Mucosa of rectum (tissue), 2 donors: Measurements from ENCODE around the gene SORCS3.

ENCODE experiments used
- H3K27ac ChIP-seq, 2 donors: one replicate each; pipeline ENCODE4 v1.7.0; 2013; ENCODE audit warnings: inconsistent platforms in 2 of 2, low read depth in 2 of 2, low read length in 2 of 2
- H3K27me3 ChIP-seq, 2 donors: one replicate each; pipeline ENCODE4 v1.7.0; 2013; ENCODE audit warnings: low read length in 2 of 2; ENCODE audit not compliant: control insufficient read depth in 2 of 2, insufficient read depth in 2 of 2
- H3K36me3 ChIP-seq, 2 donors: one replicate each; pipeline ENCODE4 v1.7.0; 2013; ENCODE audit warnings: low read length in 2 of 2; ENCODE audit not compliant: control insufficient read depth in 2 of 2, insufficient read depth in 2 of 2
- H3K4me1 ChIP-seq, 2 donors: one replicate each; pipeline ENCODE4 v1.7.0; 2013; ENCODE audit warnings: low read length in 2 of 2, mild to moderate bottlenecking in 1 of 2; ENCODE audit not compliant: control insufficient read depth in 2 of 2, insufficient read depth in 2 of 2
- H3K4me3 ChIP-seq, 2 donors: one replicate each; pipeline ENCODE4 v1.7.0; 2013; ENCODE audit warnings: low read length in 2 of 2
- H3K9ac ChIP-seq, 2 donors: one replicate each; pipeline ENCODE4 v1.7.0; 2013; ENCODE audit warnings: low read length in 2 of 2, low read depth in 1 of 2, mild to moderate bottlenecking in 1 of 2
- H3K9me3 ChIP-seq, 2 donors: one replicate each; pipeline ENCODE4 v1.7.0; 2013; ENCODE audit warnings: low read length in 2 of 2; ENCODE audit not compliant: control insufficient read depth in 2 of 2
- donor health status: healthy.
- donor health status: Normal muscosa, but diverticular disease.

The SORCS3 gene

GRCh38 chr10:105145711-105146110, 504.6 kb downstream of the SORCS3 start:
- H3K27ac ChIP-seq = no peak overlapping the region
- no peak overlapping the region for H3K4me3 ChIP-seq
- H3K9ac ChIP-seq = no peak overlapping the region
- no peaks in the 10 kb centered on the region for H3K36me3 ChIP-seq
- no peaks in the 10 kb centered on the region for H3K27me3 ChIP-seq
- H3K9me3 ChIP-seq = no peaks in the 10 kb centered on the region
- no peaks in the 10 kb centered on the region for H3K4me1 ChIP-seq

GRCh38 chr10:105146436-105146835, 505.3 kb downstream of the SORCS3 start:
- Histone ChIP-seq H3K27me3 (no peaks in the 10 kb centered on the region), H3K36me3 (no peaks in the 10 kb centered on the region), H3K4me1 (no peaks in the 10 kb centered on the region), H3K9ac (no peak overlapping the region), H3K9me3 (no peaks in the 10 kb centered on the region), H3K4me3 (no peak overlapping the region), H3K27ac (no peak overlapping the region)

- no peaks in the 10 kb centered on the region for H3K27me3 ChIP-seq
- no peaks in the 10 kb centered on the region for H3K36me3 ChIP-seq
- H3K9me3 ChIP-seq = no peaks in the 10 kb centered on the region
- H3K9ac ChIP-seq = no peak overlapping the region
- no peak overlapping the region for H3K27ac ChIP-seq
- H3K4me3 ChIP-seq = no peak overlapping the region
- H3K4me1 ChIP-seq = no peaks in the 10 kb centered on the region
Observed at GRCh38 chr10:105148456-105148855, 507.4 kb downstream of the SORCS3 start.

- no peak overlapping the region for H3K9ac ChIP-seq
- no peaks in the 10 kb centered on the region for H3K4me1 ChIP-seq
- no peak overlapping the region for H3K27ac ChIP-seq
- H3K4me3 ChIP-seq = no peak overlapping the region
- no peaks in the 10 kb centered on the region for H3K36me3 ChIP-seq
- H3K9me3 ChIP-seq = no peaks in the 10 kb centered on the region
- no peaks in the 10 kb centered on the region for H3K27me3 ChIP-seq
Observed at GRCh38 chr10:105148921-105149320, 507.8 kb downstream of the SORCS3 start.

GRCh38 chr10:105149371-105149891, 508.3 kb downstream of the SORCS3 start:
- Histone ChIP-seq H3K27me3 (no peaks in the 10 kb centered on the region), H3K9me3 (no peaks in the 10 kb centered on the region), H3K4me3 (no peak overlapping the region), H3K36me3 (no peaks in the 10 kb centered on the region), H3K9ac (no peak overlapping the region), H3K27ac (no peak overlapping the region), H3K4me1 (no peaks in the 10 kb centered on the region)

- no peaks in the 10 kb centered on the region for H3K9me3 ChIP-seq
- no peaks in the 10 kb centered on the region for H3K27me3 ChIP-seq
- H3K27ac ChIP-seq = no peak overlapping the region
- H3K36me3 ChIP-seq = no peaks in the 10 kb centered on the region
- H3K4me3 ChIP-seq = no peak overlapping the region
- H3K9ac ChIP-seq = no peak overlapping the region
- H3K4me1 ChIP-seq = no peaks in the 10 kb centered on the region
Observed at GRCh38 chr10:105150259-105150880, 509.3 kb downstream of the SORCS3 start.

- no peaks in the 10 kb centered on the region for H3K9me3 ChIP-seq
Observed at GRCh38 chr10:105154736-105155135, 513.6 kb downstream of the SORCS3 start.

GRCh38 chr10:105159268-105159667, 518.2 kb downstream of the SORCS3 start:
- no peaks in the 10 kb centered on the region for H3K27me3 ChIP-seq
- H3K9ac ChIP-seq = no peak overlapping the region
- H3K4me3 ChIP-seq = no peak overlapping the region
- no peaks in the 10 kb centered on the region for H3K9me3 ChIP-seq
- no peaks in the 10 kb centered on the region for H3K36me3 ChIP-seq
- no peak overlapping the region for H3K27ac ChIP-seq
- no peaks in the 10 kb centered on the region for H3K4me1 ChIP-seq

More at GRCh38 chr10:105154736-105155135, 513.6 kb downstream of the SORCS3 start:
- no peak overlapping the region for H3K4me3 ChIP-seq
- no peaks in the 10 kb centered on the region for H3K27me3 ChIP-seq
- no peaks in the 10 kb centered on the region for H3K36me3 ChIP-seq
- H3K4me1 ChIP-seq = no peaks in the 10 kb centered on the region
- no peak overlapping the region for H3K9ac ChIP-seq
- no peak overlapping the region for H3K27ac ChIP-seq

- H3K9ac ChIP-seq = no peak overlapping the region
- H3K36me3 ChIP-seq = no peaks in the 10 kb centered on the region
Observed at GRCh38 chr10:105161149-105161548, 520.1 kb downstream of the SORCS3 start.

GRCh38 chr10:105161767-105162166, 520.7 kb downstream of the SORCS3 start:
- Histone ChIP-seq H3K9me3 (no peaks in the 10 kb centered on the region), H3K9ac (no peak overlapping the region), H3K27ac (no peak overlapping the region), H3K27me3 (no peaks in the 10 kb centered on the region), H3K4me3 (no peak overlapping the region), H3K36me3 (no peaks in the 10 kb centered on the region), H3K4me1 (no peaks in the 10 kb centered on the region)

More at GRCh38 chr10:105161149-105161548, 520.1 kb downstream of the SORCS3 start:
- Histone ChIP-seq H3K9me3 (no peaks in the 10 kb centered on the region), H3K4me1 (no peaks in the 10 kb centered on the region), H3K4me3 (no peak overlapping the region), H3K27me3 (no peaks in the 10 kb centered on the region), H3K27ac (no peak overlapping the region)
